Body of pancreas (tissue), 4 donors: Measurements from ENCODE around the gene SPR. TPM values are rescaled to one million over a fixed set of nuclear protein-coding genes. Genes with fewer than 3 reads are reported as not detected.

Experiments
- ATAC-seq: fragments of 150-250 bp; one replicate; pipeline ENCODE4 v1.9.1; 2016
- DNase-seq, 4 donors: peaks; one replicate each; pipeline ENCODE4 v3.0.0-alpha.2; 2019
- H3K27ac ChIP-seq, 4 donors: fragments of 200-600 bp; sonication (generic); 1 replicate in 3 of 4; 2 replicates in 1 of 4; pipeline versions ENCODE4 v1.5.1 to v1.6.1; 2016 to 2019; ENCODE audit warnings: mild to moderate bottlenecking in 1 of 4, mixed read lengths in 1 of 4, moderate library complexity in 1 of 4
- H3K27me3 ChIP-seq, 2 donors: fragments of 200-600 bp; sonication (generic); one replicate each; pipeline ENCODE4 v1.6.0; 2016; ENCODE audit warnings: mild to moderate bottlenecking in 1 of 2
- H3K36me3 ChIP-seq, 2 donors: fragments of 200-600 bp; sonication (generic); replicated peaks in 1 of 2; 2 replicates each; pipeline ENCODE4 v1.5.1; 2016; ENCODE audit warnings: low read depth in 2 of 2; ENCODE audit not compliant: insufficient read depth in 1 of 2
- H3K4me1 ChIP-seq: fragments of 200-600 bp; sonication (generic); one replicate; pipeline ENCODE4 v1.6.0; 2016
- H3K4me3 ChIP-seq, 2 donors: fragments of 200-600 bp; sonication (generic); 1 replicate in 1 of 2; 2 replicates in 1 of 2; pipeline ENCODE4 v1.5.1; 2016 to 2019
- H3K9me3 ChIP-seq, 3 donors: fragments of 200-600 bp; sonication (generic); 1 replicate in 2 of 3; 2 replicates in 1 of 3; pipeline ENCODE4 v1.5.1; 2016
- POLR2A ChIP-seq, 3 donors: fragments of 450-650 bp; IDR thresholded peaks; one replicate each; pipeline ENCODE4 v1.6.1; 2016; ENCODE audit warnings: antibody characterized with exemption in 3 of 3, mild to moderate bottlenecking in 2 of 3
- WGBS, 2 donors: methylation state at CpG; one replicate each; pipeline ENCODE4 v1.1.5; 2017; 5-methylcytosine and 5-hydroxymethylcytosine counted together
- intact Hi-C: fragments of 100-400 bp; cut with DNase I; formaldehyde crosslinking; loops from one replicate; pipeline ENCODE4 v1.15.1; 2023
- total RNA-seq, 2 donors: library from RNA; depleted of rRNA; stranded (reverse); fragments of >200 nt; gene quantifications; one replicate each; pipeline ENCODE4 v1.1.0, GENCODE V29; 2016
- TF ChIP-seq, protein P1 (sequence below), 7 experiments: fragments of 450-650 bp in 4 of 7; fragments of 200-600 bp in 3 of 7; sonication (generic) in 3 of 7; IDR thresholded peaks; one replicate each; pipeline ENCODE4 v1.5.1; 2016 to 2019; ENCODE audit warnings: antibody characterized with exemption in 7 of 7

The SPR gene
- total RNA-seq, 2 donors from 2014 or later = 62.6 to 84.6 TPM

GRCh38 chr2:72919414-72920317, 32.5 kb downstream of the SPR start:
- H3K4me3 ChIP-seq = no peak overlapping the region
- peaks cover 7 to 64% of the 10 kb centered on the region in 2 donors for H3K27me3 ChIP-seq
- peaks cover 62% of the 10 kb centered on the region for H3K4me1 ChIP-seq
- 11 to 17% methylated on average over 42 to 48 of the region's 48 CpGs for WGBS, 2 donors
- H3K9me3 ChIP-seq = no peaks in the 10 kb centered on the region
- intact Hi-C loops = loop anchor here (5.0 kb wide), 1 partner anchor 32 kb away; the partner anchor contains the start of gene SPR
- DNase-seq = peak in 1 of 4 donors; percentile 11
- no peak for ATAC-seq
- no peaks in the 10 kb centered on the region for H3K36me3 ChIP-seq
- no peak overlapping the region for H3K27ac ChIP-seq
- TF ChIP-seq, protein P1, sequence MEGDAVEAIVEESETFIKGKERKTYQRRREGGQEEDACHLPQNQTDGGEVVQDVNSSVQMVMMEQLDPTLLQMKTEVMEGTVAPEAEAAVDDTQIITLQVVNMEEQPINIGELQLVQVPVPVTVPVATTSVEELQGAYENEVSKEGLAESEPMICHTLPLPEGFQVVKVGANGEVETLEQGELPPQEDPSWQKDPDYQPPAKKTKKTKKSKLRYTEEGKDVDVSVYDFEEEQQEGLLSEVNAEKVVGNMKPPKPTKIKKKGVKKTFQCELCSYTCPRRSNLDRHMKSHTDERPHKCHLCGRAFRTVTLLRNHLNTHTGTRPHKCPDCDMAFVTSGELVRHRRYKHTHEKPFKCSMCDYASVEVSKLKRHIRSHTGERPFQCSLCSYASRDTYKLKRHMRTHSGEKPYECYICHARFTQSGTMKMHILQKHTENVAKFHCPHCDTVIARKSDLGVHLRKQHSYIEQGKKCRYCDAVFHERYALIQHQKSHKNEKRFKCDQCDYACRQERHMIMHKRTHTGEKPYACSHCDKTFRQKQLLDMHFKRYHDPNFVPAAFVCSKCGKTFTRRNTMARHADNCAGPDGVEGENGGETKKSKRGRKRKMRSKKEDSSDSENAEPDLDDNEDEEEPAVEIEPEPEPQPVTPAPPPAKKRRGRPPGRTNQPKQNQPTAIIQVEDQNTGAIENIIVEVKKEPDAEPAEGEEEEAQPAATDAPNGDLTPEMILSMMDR (IDR thresholded peaks at IDR 0.05) = no peak
- TF ChIP-seq POLR2A (IDR thresholded peaks at IDR 0.05) = no peak

- 12 to 35% methylated on average over 34 to 77 of the region's 77 CpGs for WGBS, 2 donors
- DNase-seq = peak in 1 of 4 donors; percentile 11
- Histone ChIP-seq H3K27ac (no peak overlapping the region), H3K4me1 (peaks cover 57% of the 10 kb centered on the region), H3K36me3 (no peaks in the 10 kb centered on the region), H3K9me3 (no peaks in the 10 kb centered on the region), H3K4me3 (no peak overlapping the region), H3K27me3 (peaks cover 7 to 64% of the 10 kb centered on the region in 2 donors)
- TF ChIP-seq POLR2A (IDR thresholded peaks at IDR 0.05) = no peak
- TF ChIP-seq, protein P1 (IDR thresholded peaks at IDR 0.05) = no peak
- no peak for ATAC-seq
- intact Hi-C loops = loop anchor here (5.0 kb wide), 1 partner anchor 33 kb away; the partner anchor contains the start of gene SPR
Measured at GRCh38 chr2:72920318-72921087, 33.3 kb downstream of the SPR start.

DNA sequence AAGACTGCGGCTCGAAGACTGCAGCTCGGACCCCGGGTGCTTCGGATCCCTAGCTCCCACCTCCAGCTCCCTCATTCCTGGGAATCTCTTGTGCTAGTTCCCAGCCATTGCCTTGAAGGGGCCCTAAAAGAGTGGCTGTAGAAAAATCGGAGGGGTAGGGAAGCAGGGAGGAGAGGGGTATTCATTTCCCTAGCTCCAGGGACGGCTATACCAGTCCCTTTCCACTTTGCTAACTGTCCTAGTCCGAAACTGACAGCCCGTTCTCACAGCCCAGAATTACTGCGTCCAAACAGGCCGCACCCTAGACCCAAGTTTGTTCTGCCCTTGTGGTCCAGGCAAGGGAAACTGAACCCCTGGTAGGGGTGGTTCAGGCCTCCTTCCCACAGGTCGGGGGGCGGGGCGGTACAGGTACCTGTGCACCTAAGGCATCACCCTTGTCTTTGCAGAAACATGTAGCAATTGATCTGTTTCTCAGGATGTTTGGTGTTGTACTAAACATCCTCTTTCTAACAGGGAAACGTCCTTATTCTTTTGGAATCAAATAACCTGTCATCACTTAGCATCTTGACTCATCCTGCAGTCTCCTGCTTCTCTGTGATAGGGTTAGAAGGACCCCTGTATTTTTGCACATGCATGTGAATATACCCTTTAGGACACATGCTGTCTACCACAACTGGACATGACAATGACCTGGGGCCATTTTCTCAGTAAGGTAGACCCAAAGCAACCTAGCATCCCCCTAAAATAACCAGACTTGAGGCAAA, 34.1 kb downstream of the SPR start:
- no peak overlapping the region for H3K27ac ChIP-seq
- no peaks in the 10 kb centered on the region for H3K36me3 ChIP-seq
- peaks cover 7 to 62% of the 10 kb centered on the region in 2 donors for H3K27me3 ChIP-seq
- no peaks in the 10 kb centered on the region for H3K9me3 ChIP-seq
- intact Hi-C loops = loop anchor here (5.0 kb wide), 1 partner anchor 34 kb away; the partner anchor contains the start of gene SPR
- TF ChIP-seq, protein P1 (IDR thresholded peaks at IDR 0.05) = no peak
- TF ChIP-seq POLR2A (IDR thresholded peaks at IDR 0.05) = no peak
- H3K4me1 ChIP-seq = peaks cover 50% of the 10 kb centered on the region
- DNase-seq (peak in 1 of 4 donors; percentile 5), ATAC-seq (no peak)
- WGBS, 2 donors = 50 to 72% methylated on average over 14 to 15 of the region's 15 CpGs
- no peak overlapping the region for H3K4me3 ChIP-seq

GRCh38 chr2:72921853-72922252, 34.6 kb downstream of the SPR start:
- Histone ChIP-seq H3K27ac (no peak overlapping the region), H3K9me3 (no peaks in the 10 kb centered on the region), H3K27me3 (peaks cover 7 to 62% of the 10 kb centered on the region in 2 donors), H3K36me3 (no peaks in the 10 kb centered on the region), H3K4me1 (peaks cover 44% of the 10 kb centered on the region), H3K4me3 (no peak overlapping the region)
- DNase-seq = no peak
- WGBS, 2 donors = 89 to 100% methylated on average over 1 of the region's 1 CpG
- intact Hi-C loops = loop anchor here (5.0 kb wide), 1 partner anchor 35 kb away; the partner anchor contains the start of gene SPR
- no peak for ATAC-seq
- TF ChIP-seq, protein P1 (IDR thresholded peaks at IDR 0.05) = no peak
